ENCODE measurements around the gene STEAP3.

DNA sequence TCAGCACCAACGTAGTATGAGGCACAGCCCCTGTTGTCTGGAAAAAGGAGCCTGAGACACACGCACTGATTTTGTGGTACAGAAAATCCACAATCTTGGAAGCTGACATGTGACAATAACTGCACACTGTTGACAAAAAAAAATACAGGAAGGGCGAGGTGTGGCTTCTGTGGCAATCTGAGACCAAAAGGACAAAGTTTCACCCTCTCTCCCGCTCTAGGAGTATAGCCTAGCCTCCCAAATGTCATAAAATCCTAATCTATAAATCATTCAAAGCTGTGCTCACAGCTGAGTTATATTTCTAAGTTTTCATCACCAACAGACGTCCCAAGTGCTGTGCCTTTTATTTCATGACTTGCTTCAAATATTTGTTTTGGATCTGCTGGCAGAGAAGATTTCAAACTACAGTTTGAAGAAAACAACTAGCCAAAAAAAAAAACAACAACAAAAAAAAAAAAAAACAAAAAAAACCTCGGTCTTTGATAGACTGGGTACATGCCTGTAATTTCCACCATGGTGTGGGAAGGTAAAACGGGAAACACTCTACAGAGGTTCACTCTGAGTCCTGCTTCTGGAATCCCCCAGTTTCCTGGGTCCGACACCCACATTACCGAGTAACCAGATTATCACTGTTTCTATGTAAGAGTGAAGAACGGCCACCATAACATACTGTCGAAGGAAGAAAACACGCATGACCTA, 82.0 kb downstream of the STEAP3 start:
- TF ChIP-seq POLR2AphosphoS5 (IDR thresholded peaks at IDR 0.05) = no peak
- TF ChIP-seq, protein P1, sequence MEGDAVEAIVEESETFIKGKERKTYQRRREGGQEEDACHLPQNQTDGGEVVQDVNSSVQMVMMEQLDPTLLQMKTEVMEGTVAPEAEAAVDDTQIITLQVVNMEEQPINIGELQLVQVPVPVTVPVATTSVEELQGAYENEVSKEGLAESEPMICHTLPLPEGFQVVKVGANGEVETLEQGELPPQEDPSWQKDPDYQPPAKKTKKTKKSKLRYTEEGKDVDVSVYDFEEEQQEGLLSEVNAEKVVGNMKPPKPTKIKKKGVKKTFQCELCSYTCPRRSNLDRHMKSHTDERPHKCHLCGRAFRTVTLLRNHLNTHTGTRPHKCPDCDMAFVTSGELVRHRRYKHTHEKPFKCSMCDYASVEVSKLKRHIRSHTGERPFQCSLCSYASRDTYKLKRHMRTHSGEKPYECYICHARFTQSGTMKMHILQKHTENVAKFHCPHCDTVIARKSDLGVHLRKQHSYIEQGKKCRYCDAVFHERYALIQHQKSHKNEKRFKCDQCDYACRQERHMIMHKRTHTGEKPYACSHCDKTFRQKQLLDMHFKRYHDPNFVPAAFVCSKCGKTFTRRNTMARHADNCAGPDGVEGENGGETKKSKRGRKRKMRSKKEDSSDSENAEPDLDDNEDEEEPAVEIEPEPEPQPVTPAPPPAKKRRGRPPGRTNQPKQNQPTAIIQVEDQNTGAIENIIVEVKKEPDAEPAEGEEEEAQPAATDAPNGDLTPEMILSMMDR (IDR thresholded peaks at IDR 0.05) = no peak
- TF ChIP-seq EP300 (IDR thresholded peaks at IDR 0.05) = no peak

Measured in esophagus muscularis mucosa (tissue), 4 donors.